Neural cell (in vitro differentiated cells): Measurements from ENCODE around the gene GIPC3. TPM values are rescaled to one million over a fixed set of nuclear protein-coding genes. Genes with fewer than 3 reads are reported as not detected.

Experiments
- H2AFZ ChIP-seq: fragments of 200-600, 300-800 bp; sonication (generic), shearing (Covaris generic); 2 replicates; pipeline ENCODE4 v1.6.0; 2014; ENCODE audit warnings: low read depth, mild to moderate bottlenecking, antibody characterized with exemption, low read length, moderate library complexity
- H3F3A ChIP-seq: fragments of 200-600 bp; shearing (Covaris generic); 2 replicates; pipeline ENCODE4 v1.6.1; 2016; ENCODE audit warnings: mild to moderate bottlenecking, moderate library complexity, mixed read lengths, antibody characterized with exemption, low read length; ENCODE audit not compliant: insufficient read depth, poor library complexity, severe bottlenecking
- H3K27ac ChIP-seq: fragments of 200-600, 300-800 bp; sonication (generic), shearing (Covaris generic); 2 replicates; pipeline ENCODE4 v1.5.1; 2014; ENCODE audit warnings: mild to moderate bottlenecking, low read length, moderate library complexity
- H3K27me3 ChIP-seq: fragments of 300-800, 200-600 bp; sonication (generic), shearing (Covaris generic); 2 replicates; pipeline ENCODE4 v1.6.0; 2014; ENCODE audit warnings: mild to moderate bottlenecking, low read depth, low read length, moderate library complexity; ENCODE audit not compliant: insufficient read depth
- H3K36me3 ChIP-seq: fragments of 300-800, 200-600 bp; sonication (generic), shearing (Covaris generic); 2 replicates; pipeline ENCODE4 v1.5.1; 2014; ENCODE audit warnings: mild to moderate bottlenecking, antibody characterized with exemption, low read length, moderate library complexity; ENCODE audit not compliant: insufficient read depth
- H3K4me2 ChIP-seq: fragments of 300-800, 200-600 bp; sonication (generic), shearing (Covaris generic); 2 replicates; pipeline ENCODE4 v1.6.0; 2014; ENCODE audit warnings: mild to moderate bottlenecking, low read length
- H3K4me3 ChIP-seq: fragments of 300-800, 200-600 bp; sonication (generic), shearing (Covaris generic); 2 replicates; pipeline ENCODE4 v1.5.1; 2014; ENCODE audit warnings: mild to moderate bottlenecking, low read length, moderate library complexity
- H3K79me2 ChIP-seq: fragments of 200-600 bp; shearing (Covaris generic); replicated peaks from 2 replicates; pipeline ENCODE4 v1.6.0; 2014; ENCODE audit warnings: mild to moderate bottlenecking, low read length, moderate library complexity; ENCODE audit not compliant: insufficient read depth
- H3K9ac ChIP-seq: fragments of 300-800, 200-600 bp; sonication (generic), shearing (Covaris generic); 2 replicates; pipeline ENCODE4 v1.6.1; 2016; ENCODE audit warnings: mild to moderate bottlenecking, low read length, mixed read lengths
- H3K9me2 ChIP-seq: fragments of 200-600 bp; shearing (Covaris generic); 2 replicates; pipeline ENCODE4 v1.6.1; 2016; ENCODE audit warnings: mild to moderate bottlenecking, low read length, mixed read lengths; ENCODE audit not compliant: insufficient read depth
- H3K9me3 ChIP-seq: fragments of 200-600, 300-800 bp; sonication (generic), shearing (Covaris generic); 2 replicates; pipeline ENCODE4 v1.6.1; 2016; ENCODE audit warnings: mild to moderate bottlenecking, mixed run types, low read length, moderate library complexity, mixed read lengths
- H4K20me1 ChIP-seq: fragments of 200-600 bp; shearing (Covaris generic); 2 replicates; pipeline ENCODE4 v1.6.1; 2016; ENCODE audit warnings: mild to moderate bottlenecking, mixed run types; ENCODE audit not compliant: insufficient read depth
- CTCF ChIP-seq: fragments of 450-650 bp; IDR thresholded peaks from 2 replicates; pipeline ENCODE4 v1.5.1; 2014; ENCODE audit warnings: antibody characterized with exemption, mild to moderate bottlenecking, moderate library complexity; ENCODE audit not compliant: poor library complexity, severe bottlenecking
- EP300 ChIP-seq: fragments of 450-650 bp; conservative IDR thresholded peaks from 2 replicates; pipeline ENCODE4 v1.6.1; 2014; ENCODE audit warnings: antibody characterized with exemption, mild to moderate bottlenecking, moderate library complexity; ENCODE audit not compliant: poor library complexity, severe bottlenecking
- EZH2 ChIP-seq: fragments of 200-600, 300-800 bp; shearing (Covaris generic), sonication (generic); IDR thresholded peaks from 2 replicates; pipeline ENCODE4 v1.6.1; 2014; ENCODE audit warnings: antibody characterized with exemption, low read length, borderline replicate concordance, mild to moderate bottlenecking; ENCODE audit not compliant: insufficient read depth, poor library complexity, severe bottlenecking
- MXI1 ChIP-seq: fragments of 450-650 bp; conservative IDR thresholded peaks from 2 replicates; pipeline ENCODE4 v1.6.1; 2014; ENCODE audit warnings: antibody characterized with exemption, mild to moderate bottlenecking; ENCODE audit not compliant: poor library complexity, severe bottlenecking
- POLR2AphosphoS5 ChIP-seq: IDR thresholded peaks from 2 replicates; pipeline ENCODE4 v1.6.1; 2012
- RAD21 ChIP-seq: fragments of 450-650 bp; conservative IDR thresholded peaks from 2 replicates; pipeline ENCODE4 v1.6.1; 2014; ENCODE audit warnings: antibody characterized with exemption, mild to moderate bottlenecking, moderate library complexity
- REST ChIP-seq: IDR thresholded peaks from 2 replicates; pipeline ENCODE4 v1.6.1; 2012; ENCODE audit warnings: borderline replicate concordance
- SMC3 ChIP-seq: fragments of 450-650 bp; conservative IDR thresholded peaks from 2 replicates; pipeline ENCODE4 v1.6.1; 2014; ENCODE audit warnings: antibody characterized with exemption, mild to moderate bottlenecking, moderate library complexity; ENCODE audit not compliant: poor library complexity
- TAF1 ChIP-seq: IDR thresholded peaks from 2 replicates; pipeline ENCODE4 v1.6.1; 2012; ENCODE audit warnings: low read depth
- polyA plus RNA-seq: library from polyadenylated mRNA; depleted of rRNA; stranded (reverse); fragments of >200 nt; gene quantifications from 2 replicates; pipeline ENCODE4 v1.2.3, GENCODE V29; 2014
- small RNA-seq, 3 experiments: library from RNA; depleted of rRNA; stranded (forward); fragments of <200 nt; gene quantifications; one replicate each; pipeline ENCODE3, GENCODE V24; 2012

Gene GIPC3
- polyA plus RNA-seq, 1 donor from 2014 or later: not detected

GRCh38 chr19:3641515-3642269, 56.4 kb downstream of the GIPC3 start:
- Histone ChIP-seq H3F3A (no peaks in the 10 kb centered on the region), H3K4me2 (no peak overlapping the region), H3K79me2 (no peaks in the 10 kb centered on the region), H3K4me3 (no peak overlapping the region), H3K36me3 (no peaks in the 10 kb centered on the region), H3K27me3 (no peaks in the 10 kb centered on the region), H3K9me3 (no peaks in the 10 kb centered on the region), H3K9me2 (no peaks in the 10 kb centered on the region), H3K9ac (no peak overlapping the region), H4K20me1 (no peaks in the 10 kb centered on the region), H2AFZ (no peak overlapping the region), H3K27ac (no peak overlapping the region)
- TF ChIP-seq EZH2 (no peak), POLR2AphosphoS5 (no peak), CTCF (no peak), TAF1 (no peak), REST (no peak), SMC3 (no peak), EP300 (no peak), RAD21 (no peak), MXI1 (no peak)

GRCh38 chr19:3642296-3642695, 57.0 kb downstream of the GIPC3 start:
- Histone ChIP-seq H3K9ac (no peak overlapping the region), H3K4me2 (no peak overlapping the region), H3K79me2 (no peaks in the 10 kb centered on the region), H3K9me2 (no peaks in the 10 kb centered on the region), H3K27me3 (no peaks in the 10 kb centered on the region), H3F3A (no peaks in the 10 kb centered on the region), H4K20me1 (no peaks in the 10 kb centered on the region), H3K4me3 (no peak overlapping the region), H3K27ac (no peak overlapping the region), H3K36me3 (no peaks in the 10 kb centered on the region), H2AFZ (no peak overlapping the region), H3K9me3 (no peaks in the 10 kb centered on the region)
- no peak for TF ChIP-seq MXI1
- TF ChIP-seq SMC3: no peak
- no peak for TF ChIP-seq TAF1
- no peak for TF ChIP-seq EP300
- no peak for TF ChIP-seq POLR2AphosphoS5
- TF ChIP-seq RAD21: no peak
- no peak for TF ChIP-seq EZH2

Small RNA genes lying within 50 kb of the gene (small RNA-seq; reads per million reads assigned to genes)
- gene AC005786.1: 0 reads per million in 3 experiments

Other genes with a start within 250 kb of the GIPC3 start
- 0.18 and 0.24 TPM in 2 replicates for gene NFIC, start 218.9 kb upstream of the GIPC3 start, polyA plus RNA-seq
- not detected in 2 replicates for gene SMIM24, start 105.0 kb upstream of the GIPC3 start, polyA plus RNA-seq
- not detected in 2 replicates for gene SMIM44, start 102.0 kb upstream of the GIPC3 start, polyA plus RNA-seq
- 18.9 and 20.3 TPM in 2 replicates for gene DOHH, start 84.8 kb upstream of the GIPC3 start, polyA plus RNA-seq
- gene FZR1, start 79.2 kb upstream of the GIPC3 start, polyA plus RNA-seq: 55.7 and 62.8 TPM in 2 replicates
- 1.2 TPM in 1 of 2 replicates, not detected in the other for gene TEKTIP1, start 46.3 kb upstream of the GIPC3 start, polyA plus RNA-seq
- gene MFSD12, start 27.9 kb upstream of the GIPC3 start, polyA plus RNA-seq: 38.5 and 41.4 TPM in 2 replicates
- gene HMG20B, start 12.5 kb upstream of the GIPC3 start, polyA plus RNA-seq: 17.3 and 22.6 TPM in 2 replicates
- gene TBXA2R, start 21.4 kb downstream of the GIPC3 start, polyA plus RNA-seq: not detected in 2 replicates
- gene CACTIN, start 41.3 kb downstream of the GIPC3 start, polyA plus RNA-seq: 21.4 and 26.6 TPM in 2 replicates
- 7.0 and 7.1 TPM in 2 replicates for gene PIP5K1C, start 115.0 kb downstream of the GIPC3 start, polyA plus RNA-seq
- gene TJP3, start 122.9 kb downstream of the GIPC3 start, polyA plus RNA-seq: 0.15 TPM in 1 of 2 replicates, not detected in the other
- gene APBA3, start 176.2 kb downstream of the GIPC3 start, polyA plus RNA-seq: 37.1 and 56.3 TPM in 2 replicates
- 74.7 and 83.8 TPM in 2 replicates for gene MRPL54, start 177.2 kb downstream of the GIPC3 start, polyA plus RNA-seq
- gene RAX2, start 186.8 kb downstream of the GIPC3 start, polyA plus RNA-seq: not detected in 2 replicates
- gene MATK, start 200.9 kb downstream of the GIPC3 start, polyA plus RNA-seq: 2.6 and 4.1 TPM in 2 replicates